Measurements from ENCODE around the gene CEP55.
"Not testable (repeated sequence)": the region's sequence is repeated elsewhere in the genome, so short reads cannot be mapped to it uniquely, and the experiment has no call there.

Gene CEP55

DNA sequence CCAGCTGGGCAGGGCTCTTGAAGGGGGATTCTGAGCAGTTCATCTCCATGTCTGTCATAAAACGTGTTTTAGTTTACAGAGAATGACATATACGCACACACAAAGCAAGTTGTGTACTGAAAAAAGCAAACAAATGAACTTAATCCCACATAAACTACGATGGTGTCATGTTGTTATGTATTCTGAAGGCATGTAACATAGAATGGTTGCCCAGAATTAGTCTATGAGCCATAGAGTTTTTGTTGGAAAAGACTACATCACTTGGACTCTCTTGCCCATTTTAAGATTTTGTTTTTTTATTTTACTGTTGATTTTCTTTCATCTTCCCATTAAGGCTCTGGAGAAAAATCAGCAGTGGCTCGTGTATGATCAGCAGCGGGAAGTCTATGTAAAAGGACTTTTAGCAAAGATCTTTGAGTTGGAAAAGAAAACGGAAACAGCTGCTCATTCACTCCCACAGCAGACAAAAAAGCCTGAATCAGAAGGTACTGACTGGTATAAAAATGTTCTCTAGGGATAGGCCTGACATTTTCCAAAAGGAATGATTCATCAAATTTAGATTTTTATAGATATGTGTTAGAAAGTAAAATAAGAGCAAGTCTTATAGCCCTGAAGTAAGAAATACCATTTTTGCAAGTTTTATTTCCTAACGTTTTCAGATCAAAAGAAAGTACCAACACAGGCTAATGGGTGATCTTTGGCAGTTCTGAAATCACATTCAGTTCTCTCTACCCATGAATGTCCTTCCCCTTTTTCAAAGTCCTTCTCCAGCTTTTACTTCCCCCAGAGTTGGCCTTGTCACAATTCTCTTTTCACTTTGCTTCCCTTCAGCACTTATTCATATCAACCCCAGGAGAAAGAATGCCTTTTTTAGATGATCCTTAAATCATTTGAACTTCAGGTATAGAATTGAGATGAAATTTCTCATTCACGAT is 18.9 kb downstream of the CEP55 start:
- no peak for DNase-seq

DNA sequence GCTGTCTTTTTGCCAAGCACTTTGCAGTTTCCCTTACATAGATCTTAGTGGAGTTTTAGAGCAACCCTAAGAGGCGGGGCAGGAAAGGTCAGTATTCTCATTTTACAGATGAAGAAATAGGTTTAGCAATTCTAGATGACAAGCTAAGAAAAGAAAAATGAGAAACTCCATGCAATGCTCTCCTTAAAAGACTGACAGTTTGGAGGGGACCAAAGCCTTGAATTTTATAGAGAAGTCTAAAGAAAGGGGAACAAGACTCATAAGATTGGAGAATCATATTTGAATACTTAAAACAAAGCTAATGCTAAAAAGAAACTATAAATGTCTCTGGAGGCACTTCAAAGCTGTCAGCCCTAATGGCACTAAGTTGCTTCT is 19.6 kb downstream of the CEP55 start:
- no peak for DNase-seq

DNA sequence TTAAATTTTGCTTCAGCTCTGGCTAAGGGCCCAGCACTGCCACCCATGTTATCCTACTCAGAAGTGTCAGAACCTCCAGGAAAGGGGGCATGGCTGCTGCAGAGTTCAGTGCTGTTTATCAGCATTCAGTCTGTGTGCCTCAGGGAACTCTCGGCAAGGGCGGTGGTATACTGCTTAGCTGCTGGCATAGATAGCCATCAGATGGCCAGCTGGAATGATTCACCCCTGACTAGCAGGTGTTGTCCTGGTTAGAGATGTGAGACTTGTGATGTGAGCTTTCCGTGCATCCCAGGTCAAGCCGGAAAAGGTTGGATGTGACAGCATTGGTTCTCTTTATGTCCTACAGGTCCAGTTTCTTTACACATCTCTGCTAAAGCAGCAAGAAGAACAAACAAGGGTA is 22.1 kb downstream of the CEP55 start:
- DNase-seq = no peak

DNA sequence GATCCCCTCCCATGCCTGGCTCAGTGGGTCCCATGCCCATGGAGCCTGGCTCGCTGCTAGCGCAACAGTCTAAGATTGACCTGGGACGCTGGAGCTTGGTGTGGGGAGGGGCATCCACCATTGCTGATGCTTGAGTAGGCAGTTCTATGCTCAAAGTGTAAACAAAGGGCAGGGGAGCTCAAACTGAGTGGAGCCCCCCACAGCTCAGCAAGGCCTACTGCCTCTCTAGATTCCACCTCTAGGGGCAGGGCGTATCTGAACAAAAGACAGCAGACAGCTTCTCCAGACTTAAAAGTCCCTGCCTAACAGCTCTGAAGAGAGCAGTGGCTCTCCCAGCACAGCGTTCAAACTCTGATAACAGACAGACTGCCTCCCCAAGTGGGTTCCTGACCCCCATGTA is 38.9 kb downstream of the CEP55 start:
- no peak for DNase-seq

DNA sequence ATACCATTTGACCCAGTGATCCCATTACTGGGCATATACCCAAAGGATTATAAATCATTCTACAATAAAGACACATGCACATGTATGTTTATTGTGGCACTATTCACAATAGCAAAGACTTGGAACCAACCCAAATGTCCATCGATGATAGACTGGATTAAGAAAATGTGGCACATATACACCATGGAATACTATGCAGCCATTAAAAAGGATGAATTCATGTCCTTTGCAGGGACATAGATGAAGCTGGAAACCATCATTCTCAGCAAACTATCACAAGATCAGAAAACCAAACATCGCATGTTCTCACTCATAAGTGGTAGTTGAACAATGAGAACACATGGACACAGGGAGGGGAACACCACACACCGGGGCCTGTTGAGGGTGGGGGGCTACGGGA is 44.5 kb downstream of the CEP55 start:
- DNase-seq = not testable (repeated sequence)

DNA sequence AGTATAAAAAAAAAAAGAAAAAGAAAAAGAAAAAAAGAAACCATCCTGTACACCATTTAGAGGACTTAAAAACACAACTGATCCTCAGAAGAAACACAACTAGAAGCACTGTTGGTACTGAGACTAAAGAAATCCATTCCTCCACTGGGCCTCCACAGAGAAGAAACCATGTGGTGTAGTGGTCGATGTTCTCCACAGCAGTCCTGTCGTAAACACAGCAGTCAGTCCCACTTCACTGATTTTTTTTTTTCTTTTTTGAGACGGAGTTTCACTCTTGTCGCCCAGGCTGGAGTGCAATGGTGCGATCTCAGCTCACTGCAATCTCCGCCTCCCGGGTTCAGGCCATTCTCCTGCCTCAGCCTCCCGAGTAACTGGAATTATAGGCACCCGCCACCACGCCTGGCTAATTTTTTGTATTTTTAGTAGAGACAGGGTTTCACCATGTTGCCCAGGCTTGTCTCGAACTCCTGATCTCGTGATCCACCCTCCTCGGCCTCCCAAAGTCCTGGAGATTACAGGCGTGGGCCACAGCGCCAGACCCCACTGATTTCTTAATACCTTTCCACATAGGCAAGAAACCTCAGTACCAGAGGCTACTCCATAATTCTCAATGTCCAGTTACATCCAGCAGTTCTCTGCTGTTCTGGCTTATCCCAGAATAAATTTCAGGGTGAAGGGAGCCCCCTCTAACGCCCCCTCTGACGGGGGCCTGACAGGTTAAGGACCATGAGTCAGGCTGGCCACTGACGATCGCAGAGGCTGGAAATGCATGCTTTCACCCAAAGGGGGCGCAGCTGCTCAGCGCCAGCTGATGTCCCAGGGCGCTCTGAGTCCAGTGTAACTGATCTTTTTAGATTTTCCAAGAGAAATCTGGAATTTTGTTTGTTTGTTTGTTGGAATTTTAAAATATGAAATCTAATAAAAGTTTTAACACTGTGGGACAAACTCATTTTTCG is 45.3 kb downstream of the CEP55 start:
- DNase-seq = peak in 1 of 2 donors; percentile 14

DNA sequence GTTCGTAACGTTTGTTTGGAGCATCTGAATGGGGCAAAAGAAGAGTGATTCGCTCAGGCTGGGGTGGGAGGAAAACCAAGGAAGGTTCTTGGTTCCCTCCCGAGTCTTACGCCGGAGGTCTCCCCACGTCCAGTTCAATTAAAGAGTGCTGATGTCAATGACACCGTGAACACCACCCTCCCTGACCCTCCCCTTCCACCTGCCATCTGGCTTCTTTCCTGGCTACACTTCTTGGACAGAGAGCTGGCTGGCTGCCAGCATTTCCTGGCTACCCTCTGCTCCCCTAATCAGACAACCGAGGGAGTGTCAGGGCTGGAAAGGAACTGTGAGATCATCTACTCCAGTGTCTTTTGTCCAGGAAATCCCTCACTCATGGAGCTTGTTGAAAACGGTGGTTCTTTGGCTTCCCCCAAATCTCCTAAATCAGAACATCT is 46.0 kb downstream of the CEP55 start:
- no peak for DNase-seq

DNA sequence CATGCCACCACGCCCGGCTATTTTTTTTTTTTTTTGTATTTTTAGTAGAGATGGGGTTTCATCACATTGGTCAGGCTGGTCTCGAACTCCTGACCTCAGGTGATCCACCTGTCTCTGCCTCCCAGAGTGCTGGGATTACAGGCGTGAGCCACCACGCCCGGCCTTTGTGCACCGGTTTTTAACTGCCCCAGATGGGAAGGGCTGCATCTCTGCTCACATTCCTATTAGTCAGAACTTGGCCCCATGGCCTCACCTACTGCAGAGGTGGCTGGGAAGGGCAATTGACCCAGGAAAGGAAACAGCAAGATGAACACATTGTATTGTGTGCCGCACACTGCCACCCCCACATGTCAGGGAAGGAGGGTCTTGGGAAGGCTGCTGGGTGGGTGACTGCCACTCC is 50.6 kb downstream of the CEP55 start:
- not testable (repeated sequence) for DNase-seq

DNA sequence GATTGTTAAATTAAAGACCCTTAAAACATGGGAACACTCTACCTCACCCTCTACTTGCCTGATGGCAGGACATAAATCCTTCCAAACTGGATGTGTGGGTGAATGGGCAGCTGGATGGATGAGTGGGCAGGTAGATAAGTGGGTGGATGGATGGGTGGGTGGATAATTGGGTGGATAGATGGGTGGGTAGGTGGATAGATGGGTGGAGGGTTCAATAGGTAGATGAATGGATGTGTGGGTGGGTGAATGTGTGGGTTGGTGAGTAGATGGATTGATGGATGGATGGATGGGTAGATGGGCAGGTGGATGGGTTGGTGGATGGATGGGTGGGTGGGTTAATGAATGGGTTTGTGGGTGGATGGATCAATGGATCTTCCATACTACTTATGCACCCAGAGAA is 51.1 kb downstream of the CEP55 start:
- no peak for DNase-seq

DNA sequence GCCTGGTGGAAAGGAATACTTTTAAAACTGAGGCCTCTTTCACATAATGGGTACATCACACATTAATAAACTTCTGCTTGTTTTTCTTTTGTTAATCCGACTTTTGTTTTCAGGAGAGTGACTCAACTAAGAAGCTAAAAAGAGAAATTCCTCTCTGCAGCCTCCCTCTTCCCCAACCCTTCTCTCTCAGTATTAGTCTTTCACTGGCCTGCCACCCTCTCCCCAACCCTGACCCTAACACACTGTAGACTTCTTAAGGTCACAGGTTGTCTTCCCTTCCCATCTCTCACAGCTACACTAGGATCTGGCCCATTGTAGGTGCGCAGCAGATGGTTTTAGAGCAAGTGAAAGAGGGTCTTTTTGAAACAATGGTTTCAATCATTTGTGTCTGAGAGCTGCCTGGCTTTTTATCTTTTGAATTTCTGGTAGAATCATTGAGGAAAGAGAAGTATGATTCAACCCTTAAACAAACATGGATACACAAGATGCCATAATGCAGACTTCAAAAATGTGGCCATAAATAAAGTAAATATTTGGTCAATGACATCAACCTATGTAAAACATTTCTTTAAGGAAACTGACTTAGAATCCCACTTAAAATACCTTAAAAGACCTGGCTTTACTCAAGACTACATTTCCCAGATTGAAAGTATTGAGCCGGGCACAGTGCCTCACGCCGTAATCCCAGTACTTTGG is 52.1 kb downstream of the CEP55 start:
- DNase-seq = no peak

DNA sequence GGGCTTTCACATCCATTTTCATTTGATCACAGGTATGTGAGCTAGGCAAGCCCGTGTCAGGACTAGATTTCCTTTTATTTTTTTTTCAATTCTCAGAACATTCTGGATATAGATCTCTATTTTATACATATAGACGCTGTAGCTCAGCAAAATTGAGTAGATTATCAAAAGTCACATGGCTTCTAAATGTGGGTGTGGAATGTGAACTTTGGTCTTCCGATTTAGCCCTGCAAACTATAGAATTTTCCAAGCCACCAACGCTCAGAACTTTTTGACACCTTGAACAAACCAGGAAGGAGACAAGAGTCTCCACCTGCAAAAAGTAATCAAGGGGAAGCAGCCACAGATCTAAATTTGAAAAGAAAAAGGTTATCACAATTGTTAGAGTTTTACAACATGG is 54.2 kb downstream of the CEP55 start:
- no peak for DNase-seq

DNA sequence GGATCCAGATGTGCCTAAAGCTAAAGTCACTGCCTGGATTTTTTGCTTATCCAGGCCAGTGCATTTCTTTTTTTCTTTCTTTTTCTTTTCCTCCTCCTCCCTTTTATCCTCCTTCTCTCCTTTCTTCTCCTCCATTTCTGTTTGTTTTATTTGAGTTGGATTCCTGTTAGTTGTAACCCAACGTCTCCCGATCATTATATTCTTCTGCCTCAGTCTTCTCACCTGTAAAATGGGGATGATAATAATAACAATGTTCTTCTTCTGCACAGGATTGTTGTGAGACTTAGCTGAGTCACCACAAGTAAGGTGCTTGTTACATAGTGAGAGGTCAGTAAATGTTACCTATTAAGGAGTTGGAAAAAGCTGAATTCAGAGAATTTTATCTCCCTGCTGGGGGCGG is 56.4 kb downstream of the CEP55 start:
- DNase-seq = no peak

DNA sequence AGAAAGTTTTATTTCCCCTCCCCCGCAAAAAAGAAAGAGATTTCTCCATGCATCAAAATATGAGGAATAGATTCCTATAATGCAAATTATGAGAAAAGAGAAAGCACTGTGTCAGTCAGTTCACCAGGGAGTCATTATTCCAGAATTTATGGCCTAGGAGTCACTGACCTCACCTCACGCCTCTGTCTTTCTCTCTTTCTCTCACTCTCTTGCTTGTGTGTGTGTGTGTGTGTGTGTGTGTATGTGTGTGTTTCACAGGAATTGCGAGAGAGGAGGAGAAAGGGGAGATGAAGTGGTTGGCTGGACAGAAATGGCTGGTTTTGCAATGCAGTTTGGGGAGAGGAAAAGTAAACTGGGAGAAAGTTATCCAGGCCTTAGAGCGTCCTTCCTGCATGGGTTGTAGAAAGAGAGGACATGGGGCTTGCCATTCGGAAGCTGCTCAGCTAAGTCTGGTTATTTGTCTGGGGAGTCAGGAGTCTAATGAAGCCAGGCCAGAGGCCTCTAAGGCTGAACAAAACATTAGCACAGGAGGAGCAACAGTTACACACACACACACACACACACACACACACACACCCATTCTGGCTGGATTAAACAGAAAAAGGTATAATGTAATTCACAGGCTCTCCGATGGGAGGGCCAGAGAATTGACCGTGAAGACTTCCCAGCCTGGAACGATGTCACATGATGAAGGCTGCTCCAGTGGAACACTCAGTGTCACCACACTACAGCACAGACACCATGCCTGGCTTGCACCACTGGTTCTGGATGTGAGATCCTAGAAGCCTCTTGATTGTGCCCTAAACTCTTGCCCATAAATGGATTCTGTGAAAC is 57.3 kb downstream of the CEP55 start:
- no peak for DNase-seq

DNA sequence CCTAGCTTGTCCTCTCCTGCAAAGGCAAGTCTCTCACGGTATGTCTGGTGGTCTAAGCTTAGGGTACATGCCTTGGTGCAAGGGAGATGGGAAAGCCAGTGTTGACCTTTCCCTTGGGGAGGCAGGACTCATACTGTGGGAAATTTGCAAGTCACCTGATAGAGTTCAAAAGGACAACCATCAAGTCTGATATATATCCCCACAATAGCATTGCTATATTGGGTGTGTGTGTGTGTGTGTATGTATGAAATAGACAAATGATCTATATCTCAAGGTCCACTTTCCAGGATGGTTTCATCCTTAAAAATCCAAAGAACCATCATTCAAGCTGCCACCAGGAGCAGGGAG is 57.9 kb downstream of the CEP55 start:
- no peak for DNase-seq

DNA sequence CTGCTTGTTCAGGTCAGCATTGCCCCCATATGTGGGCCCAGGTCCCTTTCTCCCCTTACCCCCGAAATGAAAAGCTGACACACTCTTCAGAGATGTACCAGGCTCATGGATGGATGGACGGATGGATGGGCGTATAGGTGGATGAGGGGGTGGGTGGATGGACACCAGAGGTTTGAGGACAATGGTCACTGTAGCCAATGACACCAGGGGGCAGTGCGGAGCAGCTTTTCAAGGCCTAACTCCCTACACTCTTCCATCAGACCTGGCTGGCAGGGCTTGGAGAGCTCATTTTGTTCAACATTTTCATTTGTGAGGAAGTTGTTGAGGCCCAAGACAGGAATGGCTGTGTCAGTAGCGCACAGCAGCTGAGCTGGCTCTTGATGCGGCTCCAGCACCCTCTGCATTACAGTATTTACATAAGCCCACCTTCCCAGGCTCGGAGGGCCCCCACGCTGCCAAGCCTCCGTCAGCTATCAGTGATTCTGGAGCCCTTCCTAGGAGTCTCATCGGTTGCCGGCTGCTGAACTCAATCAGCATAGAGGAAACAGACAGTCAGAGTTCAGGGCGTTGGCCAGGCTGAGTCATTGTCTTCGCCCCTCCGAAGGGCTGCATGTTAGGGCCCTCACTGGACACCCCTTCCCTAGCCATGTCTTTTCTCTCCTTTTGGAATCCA is 58.5 kb downstream of the CEP55 start:
- DNase-seq = peak; percentile 37 to 56

DNA sequence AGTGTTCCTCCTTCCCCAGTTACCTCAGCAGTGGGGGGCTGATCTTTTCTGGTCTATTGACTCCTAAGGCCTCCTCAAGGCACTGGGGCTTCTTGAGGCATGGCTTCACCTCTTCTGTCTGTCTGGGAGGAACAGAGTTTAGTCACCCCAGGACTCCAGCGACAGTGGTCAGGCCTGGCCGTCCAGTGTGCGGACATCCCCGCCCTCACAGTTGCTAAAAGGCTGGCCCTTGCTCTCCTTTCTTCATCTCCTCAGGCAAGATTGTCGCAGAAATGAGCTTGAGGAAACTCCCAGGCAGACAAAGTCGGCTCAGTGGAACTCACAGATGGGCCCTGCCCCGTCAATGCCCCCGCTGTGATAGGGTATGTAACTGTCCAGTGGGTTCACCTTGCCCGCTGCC is 63.1 kb downstream of the CEP55 start:
- DNase-seq = no peak

DNA sequence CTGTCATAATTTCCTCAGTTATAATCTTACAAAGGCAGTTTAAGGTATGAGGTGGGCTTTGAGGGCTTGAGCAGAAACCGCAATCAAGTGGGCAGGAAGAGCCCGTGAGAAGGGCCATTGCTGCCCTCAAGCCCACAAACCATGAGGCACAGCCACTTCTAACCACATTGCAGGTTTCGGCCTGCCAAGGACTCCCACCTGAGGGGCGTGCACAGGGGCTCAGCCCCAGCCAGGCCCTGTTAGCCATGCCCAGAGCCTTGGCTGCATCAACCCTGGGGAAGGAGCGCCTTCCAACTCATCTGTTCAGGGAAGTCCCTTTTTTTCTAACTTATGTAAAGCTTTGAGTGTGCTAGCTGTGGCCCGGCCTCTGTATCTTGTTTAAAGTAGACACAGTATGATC is 64.1 kb downstream of the CEP55 start:
- DNase-seq = no peak

DNA sequence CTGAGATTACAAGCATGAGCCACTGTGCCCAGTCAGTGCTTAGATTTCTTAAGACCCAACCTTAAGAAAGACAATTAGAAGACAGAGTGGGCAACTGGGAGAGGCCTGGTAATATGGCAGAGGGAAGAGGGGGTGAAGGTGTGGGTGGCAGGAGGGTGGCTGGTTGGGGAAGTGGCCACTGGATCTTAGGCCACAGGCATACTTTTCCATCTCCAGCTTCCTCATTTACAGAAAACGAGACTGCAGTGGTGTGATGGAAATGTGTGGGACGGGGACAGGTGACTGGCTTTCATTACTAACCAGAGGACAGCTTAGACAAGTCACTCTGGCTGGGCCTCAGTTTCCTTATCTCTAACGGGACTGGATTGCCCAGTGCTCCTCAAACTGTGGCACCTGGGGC is 69.0 kb downstream of the CEP55 start:
- no peak for DNase-seq

DNA sequence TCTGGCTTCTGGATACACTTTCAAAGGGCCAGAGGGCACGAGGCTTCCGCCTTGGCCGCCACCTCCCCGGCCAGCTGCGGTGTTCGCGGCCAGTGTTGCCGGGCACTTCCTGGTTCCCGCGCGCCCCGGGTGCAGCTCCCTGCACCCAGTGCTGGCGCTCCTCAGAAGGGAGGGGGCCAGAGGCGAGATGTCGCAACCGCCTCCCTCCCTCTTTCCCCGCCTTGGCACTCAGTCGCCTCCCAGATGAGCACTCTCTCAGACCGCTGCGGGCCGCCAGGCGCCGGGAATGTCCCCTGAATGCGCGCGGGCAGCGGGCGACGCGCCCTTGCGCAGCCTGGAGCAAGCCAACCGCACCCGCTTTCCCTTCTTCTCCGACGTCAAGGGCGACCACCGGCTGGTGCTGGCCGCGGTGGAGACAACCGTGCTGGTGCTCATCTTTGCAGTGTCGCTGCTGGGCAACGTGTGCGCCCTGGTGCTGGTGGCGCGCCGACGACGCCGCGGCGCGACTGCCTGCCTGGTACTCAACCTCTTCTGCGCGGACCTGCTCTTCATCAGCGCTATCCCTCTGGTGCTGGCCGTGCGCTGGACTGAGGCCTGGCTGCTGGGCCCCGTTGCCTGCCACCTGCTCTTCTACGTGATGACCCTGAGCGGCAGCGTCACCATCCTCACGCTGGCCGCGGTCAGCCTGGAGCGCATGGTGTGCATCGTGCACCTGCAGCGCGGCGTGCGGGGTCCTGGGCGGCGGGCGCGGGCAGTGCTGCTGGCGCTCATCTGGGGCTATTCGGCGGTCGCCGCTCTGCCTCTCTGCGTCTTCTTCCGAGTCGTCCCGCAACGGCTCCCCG is 70.2 kb downstream of the CEP55 start, which contains the start of gene FFAR4:
FFAR4 (plus strand) TSS at position 231 of the 842 bp plus-strand sequence; CDS start at position 287, 56 bp downstream.
- peak in 1 of 2 donors; percentile 13 for DNase-seq

DNA sequence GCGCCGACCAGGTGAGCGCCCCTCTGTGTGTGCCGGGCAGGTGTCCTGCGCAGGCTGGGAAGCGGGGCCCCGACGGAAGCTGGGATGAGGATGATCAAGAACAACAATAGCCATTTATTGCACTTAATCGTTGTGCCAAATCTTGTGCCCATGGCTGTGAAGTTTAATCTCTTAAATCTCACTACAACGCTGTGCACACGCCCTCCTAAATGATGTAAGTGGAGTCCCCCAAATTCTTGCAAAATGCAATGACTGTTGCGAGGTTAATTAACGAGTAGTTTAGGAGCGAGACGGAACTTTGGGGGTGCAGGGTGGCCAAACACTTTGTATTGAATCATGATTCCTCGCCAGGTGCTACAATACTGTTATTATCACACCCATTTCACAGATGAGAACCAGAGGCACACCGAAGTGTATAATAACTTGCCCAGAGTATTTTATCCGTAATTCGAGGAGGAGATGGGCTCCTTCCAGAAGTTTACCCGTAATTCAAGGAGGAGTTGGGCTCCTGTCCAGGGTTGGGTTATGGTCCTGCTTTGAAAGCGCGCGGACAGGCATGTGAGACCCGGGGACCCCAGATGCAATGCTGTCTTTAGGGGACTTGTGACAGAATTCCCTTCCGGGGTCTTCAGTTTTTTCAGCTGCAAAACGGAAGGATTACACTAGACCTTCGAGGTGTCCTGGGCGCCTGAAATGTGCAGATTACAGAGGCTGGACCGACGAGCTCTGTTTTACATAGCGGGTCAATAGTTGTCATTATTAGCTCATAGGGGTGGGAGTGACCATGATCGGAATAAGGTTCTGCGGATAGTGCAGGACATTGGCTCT is 71.1 kb downstream of the CEP55 start:
- DNase-seq = no peak
